SK-N-SH treated with all-trans-retinoic acid at 6 μM for 48 hours (cell line): Measurements from ENCODE around the gene VTA1.

Experiments
- ARNTL ChIP-seq: fragments of 450-650 bp; formaldehyde crosslinking; IDR thresholded peaks from 2 replicates; pipeline ENCODE4 v1.5.0; 2020; ENCODE audit warnings: low read depth, mild to moderate bottlenecking, moderate library complexity, borderline replicate concordance
- BACH2 ChIP-seq: fragments of 250-450 bp; sonication (Bioruptor Pico); IDR thresholded peaks from 2 replicates; pipeline ENCODE4 v1.9.0; 2021; ENCODE audit warnings: mild to moderate bottlenecking, borderline replicate concordance
- GLIS3 ChIP-seq: fragments of 250-450 bp; sonication (Bioruptor Pico); IDR thresholded peaks from 2 replicates; pipeline ENCODE4 v1.5.0; 2020; ENCODE audit warnings: mild to moderate bottlenecking, moderate library complexity
- OSR1 ChIP-seq: fragments of 250-450 bp; sonication (Bioruptor Pico); IDR thresholded peaks from 2 replicates; pipeline ENCODE4 v1.8.0; 2022; ENCODE audit warnings: moderate library complexity, mild to moderate bottlenecking, inconsistent platforms
- POU6F1 ChIP-seq: fragments of 250-450 bp; sonication (Bioruptor Pico); IDR thresholded peaks from 2 replicates; pipeline ENCODE4 v1.8.0; 2021; ENCODE audit warnings: low read depth, mild to moderate bottlenecking, moderate library complexity, borderline replicate concordance
- TCF4 ChIP-seq: fragments of 250-450 bp; sonication (Bioruptor Pico); IDR thresholded peaks from 2 replicates; pipeline ENCODE4 v1.8.0; 2021; ENCODE audit warnings: mild to moderate bottlenecking, moderate library complexity, borderline replicate concordance
- TOX ChIP-seq: fragments of 250-450 bp; sonication (Bioruptor Pico); IDR thresholded peaks from 2 replicates; pipeline ENCODE4 v1.8.0; 2021; ENCODE audit warnings: mild to moderate bottlenecking, moderate library complexity, borderline replicate concordance
- ZC3H10 ChIP-seq: fragments of 250-450 bp; sonication (Bioruptor Pico); IDR thresholded peaks from 2 replicates; pipeline ENCODE4 v1.5.1; 2021; ENCODE audit warnings: mild to moderate bottlenecking, moderate library complexity
- ZFP3 ChIP-seq: fragments of 250-450 bp; sonication (Bioruptor Pico); IDR thresholded peaks from 2 replicates; pipeline ENCODE4 v1.5.0; 2020; ENCODE audit warnings: mild to moderate bottlenecking, moderate library complexity
- ZFP30 ChIP-seq: fragments of 450-650 bp; formaldehyde crosslinking; IDR thresholded peaks from 2 replicates; pipeline ENCODE4 v1.5.0; 2022; ENCODE audit warnings: mild to moderate bottlenecking, moderate library complexity
- ZNF70 ChIP-seq: fragments of 450-650 bp; formaldehyde crosslinking; IDR thresholded peaks from 2 replicates; pipeline ENCODE4 v1.5.0; 2020; ENCODE audit warnings: mild to moderate bottlenecking, moderate library complexity
- ZNF8 ChIP-seq: fragments of 450-650 bp; formaldehyde crosslinking; IDR thresholded peaks from 2 replicates; pipeline ENCODE4 v1.5.0; 2020; ENCODE audit warnings: mild to moderate bottlenecking, moderate library complexity
- TF ChIP-seq, protein P1 (sequence below): fragments of 250-450 bp; sonication (Bioruptor Pico); IDR thresholded peaks from 2 replicates; pipeline ENCODE4 v1.8.0; 2020; ENCODE audit warnings: mild to moderate bottlenecking, moderate library complexity, borderline replicate concordance
- TF ChIP-seq, protein P2 (sequence below): fragments of 250-450 bp; sonication (Bioruptor Pico); IDR thresholded peaks from 2 replicates; pipeline ENCODE4 v1.5.0; 2020; ENCODE audit warnings: mild to moderate bottlenecking, moderate library complexity

DNA sequence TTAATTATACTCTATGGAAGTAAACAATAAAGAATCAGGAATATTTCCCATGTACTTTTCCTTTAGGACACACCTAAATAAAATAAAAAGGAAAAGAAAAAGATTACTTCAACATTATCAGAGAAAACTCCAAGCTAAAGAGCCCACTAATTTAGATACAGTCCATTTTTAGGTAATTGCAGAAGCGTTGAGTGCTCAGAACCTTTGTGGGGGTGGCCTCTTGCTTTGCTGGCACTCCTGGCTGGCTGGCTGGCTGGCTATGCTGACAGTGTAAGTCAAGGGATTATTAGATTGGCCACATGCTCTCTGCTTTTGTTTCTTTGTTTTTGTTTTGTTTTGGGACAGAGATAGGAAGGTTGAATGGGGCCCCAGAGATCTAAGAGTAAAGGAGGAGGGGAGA is 14.4 kb upstream of the VTA1 start, which contains the start of gene GJE1:
- TF ChIP-seq ZFP30 (CRISPR knock-in tag) (no peak), ARNTL (CRISPR knock-in tag) (no peak), TOX (CRISPR knock-in tag) (no peak), GLIS3 (CRISPR knock-in tag) (no peak), TCF4 (CRISPR knock-in tag) (no peak), ZNF70 (CRISPR knock-in tag) (no peak), OSR1 (CRISPR knock-in tag) (no peak), ZC3H10 (CRISPR knock-in tag) (no peak), ZNF8 (CRISPR knock-in tag) (no peak), POU6F1 (no peak), BACH2 (CRISPR knock-in tag) (no peak), ZFP3 (CRISPR knock-in tag) (no peak)
- TF ChIP-seq, protein P1, sequence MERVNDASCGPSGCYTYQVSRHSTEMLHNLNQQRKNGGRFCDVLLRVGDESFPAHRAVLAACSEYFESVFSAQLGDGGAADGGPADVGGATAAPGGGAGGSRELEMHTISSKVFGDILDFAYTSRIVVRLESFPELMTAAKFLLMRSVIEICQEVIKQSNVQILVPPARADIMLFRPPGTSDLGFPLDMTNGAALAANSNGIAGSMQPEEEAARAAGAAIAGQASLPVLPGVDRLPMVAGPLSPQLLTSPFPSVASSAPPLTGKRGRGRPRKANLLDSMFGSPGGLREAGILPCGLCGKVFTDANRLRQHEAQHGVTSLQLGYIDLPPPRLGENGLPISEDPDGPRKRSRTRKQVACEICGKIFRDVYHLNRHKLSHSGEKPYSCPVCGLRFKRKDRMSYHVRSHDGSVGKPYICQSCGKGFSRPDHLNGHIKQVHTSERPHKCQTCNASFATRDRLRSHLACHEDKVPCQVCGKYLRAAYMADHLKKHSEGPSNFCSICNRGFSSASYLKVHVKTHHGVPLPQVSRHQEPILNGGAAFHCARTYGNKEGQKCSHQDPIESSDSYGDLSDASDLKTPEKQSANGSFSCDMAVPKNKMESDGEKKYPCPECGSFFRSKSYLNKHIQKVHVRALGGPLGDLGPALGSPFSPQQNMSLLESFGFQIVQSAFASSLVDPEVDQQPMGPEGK (CRISPR knock-in tag) = no peak
- TF ChIP-seq, protein P2, sequence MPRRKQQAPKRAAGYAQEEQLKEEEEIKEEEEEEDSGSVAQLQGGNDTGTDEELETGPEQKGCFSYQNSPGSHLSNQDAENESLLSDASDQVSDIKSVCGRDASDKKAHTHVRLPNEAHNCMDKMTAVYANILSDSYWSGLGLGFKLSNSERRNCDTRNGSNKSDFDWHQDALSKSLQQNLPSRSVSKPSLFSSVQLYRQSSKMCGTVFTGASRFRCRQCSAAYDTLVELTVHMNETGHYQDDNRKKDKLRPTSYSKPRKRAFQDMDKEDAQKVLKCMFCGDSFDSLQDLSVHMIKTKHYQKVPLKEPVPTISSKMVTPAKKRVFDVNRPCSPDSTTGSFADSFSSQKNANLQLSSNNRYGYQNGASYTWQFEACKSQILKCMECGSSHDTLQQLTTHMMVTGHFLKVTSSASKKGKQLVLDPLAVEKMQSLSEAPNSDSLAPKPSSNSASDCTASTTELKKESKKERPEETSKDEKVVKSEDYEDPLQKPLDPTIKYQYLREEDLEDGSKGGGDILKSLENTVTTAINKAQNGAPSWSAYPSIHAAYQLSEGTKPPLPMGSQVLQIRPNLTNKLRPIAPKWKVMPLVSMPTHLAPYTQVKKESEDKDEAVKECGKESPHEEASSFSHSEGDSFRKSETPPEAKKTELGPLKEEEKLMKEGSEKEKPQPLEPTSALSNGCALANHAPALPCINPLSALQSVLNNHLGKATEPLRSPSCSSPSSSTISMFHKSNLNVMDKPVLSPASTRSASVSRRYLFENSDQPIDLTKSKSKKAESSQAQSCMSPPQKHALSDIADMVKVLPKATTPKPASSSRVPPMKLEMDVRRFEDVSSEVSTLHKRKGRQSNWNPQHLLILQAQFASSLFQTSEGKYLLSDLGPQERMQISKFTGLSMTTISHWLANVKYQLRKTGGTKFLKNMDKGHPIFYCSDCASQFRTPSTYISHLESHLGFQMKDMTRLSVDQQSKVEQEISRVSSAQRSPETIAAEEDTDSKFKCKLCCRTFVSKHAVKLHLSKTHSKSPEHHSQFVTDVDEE (CRISPR knock-in tag) = no peak
